HepG2 (cell line): ENCODE results near the gene ST14. TPM values are rescaled to one million over a fixed set of nuclear protein-coding genes. Genes with fewer than 3 reads are reported as not detected.

Experiments used
- FOXP4 ChIP-seq: sonication (generic); formaldehyde crosslinking; IDR thresholded peaks from 2 replicates; pipeline ENCODE4 v1.4.0; 2020; ENCODE audit warnings: missing genetic modification reagents
- HOXA7 ChIP-seq: sonication (generic); formaldehyde crosslinking; IDR thresholded peaks from 2 replicates; pipeline ENCODE4 v1.8.1; 2022; ENCODE audit warnings: mild to moderate bottlenecking, missing genetic modification reagents, moderate library complexity
- ISX ChIP-seq: sonication (generic); formaldehyde crosslinking; conservative IDR thresholded peaks from 2 replicates; pipeline ENCODE4 v1.5.0; 2020; ENCODE audit warnings: missing genetic modification reagents
- JDP2 ChIP-seq: sonication (generic); formaldehyde crosslinking; IDR thresholded peaks from 2 replicates; pipeline ENCODE4 v1.8.1; 2022; ENCODE audit warnings: missing genetic modification reagents, borderline replicate concordance
- MTERF4 ChIP-seq: sonication (generic); formaldehyde crosslinking; IDR thresholded peaks from 2 replicates; pipeline ENCODE4 v1.8.0; 2023; ENCODE audit warnings: mild to moderate bottlenecking, missing genetic modification reagents
- NFE2L2 ChIP-seq: fragments of 150-350 bp; IDR thresholded peaks from 2 replicates; pipeline ENCODE4 v1.6.1; 2014; ENCODE audit warnings: low read length
- NR3C1 ChIP-seq: sonication (generic); formaldehyde crosslinking; IDR thresholded peaks from 2 replicates; pipeline ENCODE4 v1.4.0; 2020; ENCODE audit warnings: missing genetic modification reagents
- PHB2 ChIP-seq: fragments of 450-650 bp; IDR thresholded peaks from 2 replicates; pipeline ENCODE4 v1.6.1; 2018; ENCODE audit not compliant: partially characterized antibody
- PRDM4 ChIP-seq: sonication (generic); formaldehyde crosslinking; IDR thresholded peaks from 2 replicates; pipeline ENCODE4 v1.9.0; 2021; ENCODE audit warnings: missing genetic modification reagents, borderline replicate concordance
- REST ChIP-seq, 2 experiments: IDR thresholded peaks; 2 replicates each; pipeline ENCODE4 v1.6.1; 2011 to 2012; ENCODE audit warnings: low read length in 2 of 2, borderline replicate concordance in 1 of 2, low read depth in 1 of 2, mild to moderate bottlenecking in 1 of 2, moderate library complexity in 1 of 2
- RFX5 ChIP-seq: IDR thresholded peaks from 2 replicates; pipeline ENCODE4 v1.6.1; 2011; ENCODE audit warnings: low read depth, low read length, improper control_type of control experiment
- SRY ChIP-seq: sonication (generic); formaldehyde crosslinking; IDR thresholded peaks from 2 replicates; pipeline ENCODE4 v1.8.0; 2022; ENCODE audit warnings: mild to moderate bottlenecking, missing genetic modification reagents
- TAF1 ChIP-seq: sonication (generic); formaldehyde crosslinking; IDR thresholded peaks from 2 replicates; pipeline ENCODE4 v1.4.0; 2020; ENCODE audit warnings: missing genetic modification reagents
- ZFP90 ChIP-seq: sonication (generic); formaldehyde crosslinking; IDR thresholded peaks from 2 replicates; pipeline ENCODE4 v1.8.0; 2022; ENCODE audit warnings: missing genetic modification reagents, mild to moderate bottlenecking, inconsistent platforms, borderline replicate concordance
- ZMYM3 ChIP-seq: sonication (generic); formaldehyde crosslinking; IDR thresholded peaks from 2 replicates; pipeline ENCODE4 v1.5.1; 2020; ENCODE audit warnings: mild to moderate bottlenecking, missing genetic modification reagents
- ZNF362 ChIP-seq: sonication (generic); formaldehyde crosslinking; IDR thresholded peaks from 2 replicates; pipeline ENCODE4 v1.4.0; 2020; ENCODE audit warnings: missing genetic modification reagents, mild to moderate bottlenecking, borderline replicate concordance
- ZNF44 ChIP-seq: sonication (generic); formaldehyde crosslinking; IDR thresholded peaks from 2 replicates; pipeline ENCODE4 v1.5.1; 2020; ENCODE audit warnings: mild to moderate bottlenecking, missing genetic modification reagents
- ZNF670 ChIP-seq: sonication (generic); formaldehyde crosslinking; IDR thresholded peaks from 2 replicates; pipeline ENCODE4 v1.8.0; 2022; ENCODE audit warnings: mild to moderate bottlenecking, missing genetic modification reagents, borderline replicate concordance
- ZSCAN21 ChIP-seq: sonication (generic); formaldehyde crosslinking; IDR thresholded peaks from 2 replicates; pipeline ENCODE4 v1.8.0; 2022; ENCODE audit warnings: mild to moderate bottlenecking, missing genetic modification reagents, moderate library complexity, borderline replicate concordance
- ZSCAN9 ChIP-seq: IDR thresholded peaks from 2 replicates; pipeline ENCODE4 v1.6.1; 2016; ENCODE audit warnings: borderline replicate concordance
- polyA plus RNA-seq, 8 experiments: library from polyadenylated mRNA; depleted of rRNA in 3 of 8; stranded (reverse) in 7 of 8; unstranded in 1 of 8; fragments of >200 nt; fragmentation: Illumina TruSeq in 4 of 8; extraction: Trizol in 4 of 8; gene quantifications; 2 replicates each; pipeline versions ENCODE4 v1.2.1 to v1.2.3, GENCODE V29; 2011 to 2016; ENCODE audit warnings: low read depth in 4 of 8, missing spikeins in 1 of 8, mixed read lengths in 1 of 8; ENCODE audit not compliant: insufficient read depth in 1 of 8
- total RNA-seq, 5 experiments: library from RNA; depleted of rRNA; stranded (reverse); fragments of >200 nt; fragmentation: Illumina TruSeq; extraction: Trizol; gene quantifications; 2 replicates each; pipeline ENCODE4 v1.2.3, GENCODE V29; 2016; ENCODE audit warnings: low read depth in 1 of 5

Gene ST14
- total and polyA plus RNA-seq, 2 of the 13 experiments (the other 11 are each of a cell fraction or from before 2014, with no cell fraction given) = 0.88 to 1.4 TPM

GRCh38 chr11:130124096-130124495 lies 35.5 kb upstream of the ST14 start (continued):
- TF ChIP-seq ZNF362 (CRISPR knock-in tag) (peak; percentile 35; the same call in 1 of the 2 replicates), ZSCAN9 (CRISPR knock-in tag) (peak; percentile 80; the same call in 1 of the 2 replicates), TAF1 (CRISPR knock-in tag) (no peak), FOXP4 (CRISPR knock-in tag) (peak; percentile 69), SRY (CRISPR knock-in tag) (no peak), ZFP90 (CRISPR knock-in tag) (no peak), RFX5 (peak; percentile 23; the same call in 1 of the 2 replicates), NFE2L2 (no peak), ISX (CRISPR knock-in tag) (no peak), JDP2 (no peak), ZSCAN21 (CRISPR knock-in tag) (peak; percentile 48; the same call in 1 of the 2 replicates), NR3C1 (CRISPR knock-in tag) (no peak), ZNF670 (CRISPR knock-in tag) (no peak), REST (IDR thresholded peaks at IDR 0.05; ENCODE audit: borderline replicate concordance in 1 of 2, low read depth in 1 of 2, low read length in 2 of 2) (peak in 1 of 2 experiments; percentile 56; a peak in 1 of 4 replicates), ZNF44 (CRISPR knock-in tag) (no peak), ZMYM3 (CRISPR knock-in tag) (no peak), PRDM4 (no peak), HOXA7 (CRISPR knock-in tag) (no peak), PHB2 (no peak), MTERF4 (CRISPR knock-in tag) (no peak)
